HG03175 (cell line): ENCODE measurements around the gene XXYLT1.

Experiments used
- ATAC-seq: cut with Tn5 transposase; IDR thresholded peaks from one replicate; pipeline ENCODE4 v1.9.1; 2021; ENCODE audit warnings: mild to moderate bottlenecking, moderate library complexity; ENCODE audit not compliant: unreplicated experiment

The XXYLT1 gene

DNA sequence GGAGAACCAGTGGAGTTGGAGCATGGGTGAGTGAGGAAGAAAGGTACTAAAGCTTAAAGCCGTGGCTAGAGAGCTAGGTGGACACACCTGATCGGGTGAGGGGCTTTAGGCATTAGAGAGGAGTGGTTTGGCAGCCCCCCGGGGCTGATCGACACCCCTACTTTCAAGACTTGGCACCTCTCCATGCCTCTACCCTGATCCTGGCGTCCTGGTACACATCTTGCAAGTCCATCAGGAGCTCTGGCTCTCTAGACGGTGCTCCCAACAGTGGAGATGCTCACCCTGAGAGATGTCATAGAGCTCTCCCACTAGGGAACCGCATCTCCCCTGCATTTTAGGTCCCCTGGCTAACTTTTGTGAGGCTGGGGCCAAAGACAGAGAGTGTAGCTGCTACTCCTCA, 98.1 kb downstream of the XXYLT1 start:
- no peak for ATAC-seq

GRCh38 chr3:195172039-195172684, 98.8 kb downstream of the XXYLT1 start:
- ATAC-seq: no peak

GRCh38 chr3:195171093-195171873, 99.7 kb downstream of the XXYLT1 start:
- ATAC-seq: no peak

DNA sequence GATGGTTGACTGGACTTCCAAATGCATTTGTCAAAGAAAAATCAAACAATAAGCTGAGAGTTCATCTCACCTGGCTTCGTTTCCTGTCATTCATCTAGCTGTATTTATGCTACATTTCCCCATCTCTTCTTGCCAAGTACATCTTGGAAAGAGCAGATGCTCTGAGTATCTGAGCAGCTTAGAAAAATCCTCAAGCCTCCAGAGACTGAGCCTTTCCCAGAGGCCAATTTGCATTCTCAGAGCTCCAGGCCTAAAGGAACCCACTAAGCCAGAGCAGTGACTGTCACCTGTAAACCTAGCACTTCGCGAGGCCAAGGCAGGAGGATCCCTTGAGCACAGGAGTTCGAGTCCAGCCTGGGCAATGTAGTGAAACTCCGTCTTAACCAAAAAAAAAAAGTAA, 100.5 kb downstream of the XXYLT1 start:
- no peak for ATAC-seq

DNA sequence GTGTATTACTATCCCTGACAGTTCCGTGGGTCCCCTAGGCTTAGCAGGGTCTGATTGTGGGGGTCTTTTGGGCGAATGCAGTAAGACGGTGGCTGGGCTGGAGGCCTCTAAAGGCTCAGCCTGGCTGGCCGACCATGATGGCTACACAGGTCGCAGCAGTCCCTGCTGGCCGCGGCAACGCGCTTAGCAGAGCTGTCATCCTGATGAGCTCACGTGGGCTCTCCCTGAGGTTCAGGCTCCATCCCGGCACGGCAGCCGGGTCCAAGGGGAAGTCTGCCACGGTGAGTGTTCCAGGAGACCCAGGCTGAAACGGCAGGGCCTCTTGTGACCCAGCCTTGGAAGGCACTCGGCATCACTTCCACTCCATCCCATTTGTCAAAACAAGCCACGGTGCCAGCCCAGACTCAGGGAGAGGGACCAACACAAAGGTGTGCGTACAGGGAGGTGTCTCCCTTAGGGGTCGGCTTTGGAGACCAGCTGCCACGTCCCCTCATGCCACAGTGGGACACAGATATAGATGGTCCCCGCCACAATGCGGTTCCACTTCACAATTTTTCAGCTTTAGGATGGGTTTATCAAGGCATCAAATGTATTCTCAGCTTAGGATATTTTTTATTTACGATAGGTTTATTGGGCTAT, 101.8 kb downstream of the XXYLT1 start:
- no peak for ATAC-seq

DNA sequence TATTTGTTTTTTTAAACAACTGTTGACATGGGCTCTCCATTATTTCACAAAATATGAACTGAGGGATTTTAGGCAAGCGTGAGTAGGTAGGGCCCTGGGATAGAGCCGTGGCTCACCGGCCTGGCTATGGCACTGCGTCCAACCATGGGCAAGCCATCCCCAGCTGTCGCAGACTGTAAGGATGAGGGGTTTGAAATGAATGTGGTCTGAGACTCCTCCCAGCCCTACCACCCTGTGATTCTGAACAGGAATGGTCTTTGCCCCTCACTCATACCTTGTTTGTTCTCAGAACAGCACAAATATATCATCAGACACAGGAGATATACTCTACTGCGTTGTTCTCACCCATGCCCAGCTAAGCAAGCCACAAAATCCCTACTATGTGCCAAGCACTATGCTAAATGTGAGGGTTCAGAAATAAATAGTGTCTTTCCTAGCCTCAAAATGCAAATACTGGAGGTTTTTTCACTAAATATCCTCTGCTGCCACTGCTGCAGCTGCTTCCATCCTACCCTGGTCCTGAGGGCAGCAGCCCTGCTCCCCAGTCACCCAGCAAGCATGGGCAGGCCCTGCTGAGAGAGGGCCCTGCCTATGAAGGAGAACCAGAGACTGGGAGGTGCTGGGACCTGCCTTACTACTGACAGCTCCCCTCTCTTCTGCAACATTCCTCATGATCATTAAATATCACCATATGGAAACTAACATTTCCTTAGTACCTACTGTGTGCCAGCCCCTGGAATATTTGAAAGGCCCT, 102.8 kb downstream of the XXYLT1 start:
- no peak for ATAC-seq

GRCh38 chr3:195165790-195166189, 105.2 kb downstream of the XXYLT1 start:
- no peak for ATAC-seq

DNA sequence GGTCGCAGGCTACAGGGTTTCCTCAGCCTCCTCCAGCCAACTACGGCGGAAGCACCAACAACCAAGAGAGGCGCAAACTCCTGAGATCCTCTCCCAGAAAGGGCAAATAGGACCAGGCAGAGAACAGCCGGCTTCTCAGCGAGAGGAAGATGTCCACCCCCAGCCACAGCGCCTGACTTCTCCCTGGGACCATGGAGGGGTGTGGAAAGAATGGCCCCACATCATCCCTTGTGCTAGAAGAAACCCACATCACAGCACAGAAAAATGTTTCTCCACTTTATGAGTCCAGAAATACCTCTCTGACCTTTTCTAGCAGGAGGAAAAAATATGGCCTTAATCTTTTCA, 105.7 kb downstream of the XXYLT1 start:
- no peak for ATAC-seq

GRCh38 chr3:195164573-195165264, 106.2 kb downstream of the XXYLT1 start:
- ATAC-seq: no peak

DNA sequence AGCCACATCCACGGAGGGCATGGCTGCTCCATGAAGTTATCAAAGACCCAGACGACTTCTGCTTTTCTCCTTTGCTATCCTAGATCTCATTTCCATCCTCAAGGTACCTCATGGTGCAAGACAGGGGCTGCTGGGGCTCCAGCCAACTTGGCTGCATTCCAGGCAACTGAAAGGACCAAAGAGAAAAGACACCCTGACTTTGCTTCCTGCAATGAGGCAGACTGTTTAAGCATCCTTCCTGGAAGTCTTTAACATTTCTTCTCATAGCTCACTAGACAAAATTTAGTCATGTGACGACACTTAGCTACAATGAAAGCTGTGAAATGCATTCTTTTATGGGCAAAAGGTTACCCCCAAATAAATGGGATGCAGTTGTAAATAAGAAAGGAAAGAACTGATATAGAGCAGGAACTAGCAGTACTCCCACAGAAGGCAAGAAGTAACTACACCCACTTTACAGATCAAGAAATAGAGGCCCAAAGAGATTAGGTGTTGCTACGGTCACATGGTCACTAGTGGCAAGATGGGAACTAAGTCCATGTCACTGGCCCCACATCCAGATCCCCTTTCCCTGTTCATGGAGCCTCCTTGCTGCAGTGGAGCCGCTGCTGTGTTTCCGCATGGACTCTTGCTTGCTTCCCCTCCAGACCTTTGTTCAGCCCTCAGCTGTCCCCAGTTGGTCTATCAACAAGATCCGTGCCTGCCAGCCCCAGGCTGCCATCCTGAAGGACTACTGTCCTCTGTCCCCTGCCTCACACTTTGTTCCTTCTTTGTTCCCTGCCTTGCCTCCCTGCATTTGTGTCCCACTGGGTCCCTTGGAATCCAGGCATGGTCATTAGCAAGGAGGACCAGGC, 107.0 kb downstream of the XXYLT1 start:
- ATAC-seq: no peak

- ATAC-seq: no peak
Observed at GRCh38 chr3:195162816-195163215, 108.1 kb downstream of the XXYLT1 start.

- ATAC-seq: peak; percentile 45
Observed at GRCh38 chr3:195162033-195162669, 108.8 kb downstream of the XXYLT1 start.

DNA sequence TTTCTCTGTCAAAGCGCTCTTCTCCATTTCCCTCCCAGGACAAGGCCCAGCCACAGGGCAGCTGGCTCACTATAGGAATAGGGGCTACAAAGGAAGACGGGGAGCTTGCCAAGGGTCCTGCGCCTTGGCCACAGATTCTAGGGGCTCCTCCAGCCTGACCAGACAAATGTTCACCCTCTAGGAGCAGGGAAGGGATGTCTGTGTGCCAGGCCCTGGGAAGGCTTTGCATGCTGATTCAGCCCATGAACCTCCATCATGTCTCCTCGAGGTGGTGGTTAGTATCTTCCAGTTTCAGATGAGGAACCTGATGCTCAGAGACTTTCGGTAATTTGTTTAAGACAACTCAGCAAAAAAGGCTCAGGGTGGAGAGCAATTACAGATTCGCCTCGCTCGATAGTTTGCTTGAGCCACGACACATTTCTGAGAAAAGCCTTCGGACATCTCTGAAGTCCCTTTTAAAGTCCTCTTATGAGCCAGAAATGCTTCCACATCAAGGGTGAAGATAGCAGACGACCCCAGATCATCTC, 110.0 kb downstream of the XXYLT1 start:
- no peak for ATAC-seq

GRCh38 chr3:195160257-195160898, 110.6 kb downstream of the XXYLT1 start:
- ATAC-seq: no peak

GRCh38 chr3:195159814-195160165, 111.2 kb downstream of the XXYLT1 start:
- ATAC-seq: no peak

- no peak for ATAC-seq
Observed at GRCh38 chr3:195159117-195159813, 111.7 kb downstream of the XXYLT1 start.

DNA sequence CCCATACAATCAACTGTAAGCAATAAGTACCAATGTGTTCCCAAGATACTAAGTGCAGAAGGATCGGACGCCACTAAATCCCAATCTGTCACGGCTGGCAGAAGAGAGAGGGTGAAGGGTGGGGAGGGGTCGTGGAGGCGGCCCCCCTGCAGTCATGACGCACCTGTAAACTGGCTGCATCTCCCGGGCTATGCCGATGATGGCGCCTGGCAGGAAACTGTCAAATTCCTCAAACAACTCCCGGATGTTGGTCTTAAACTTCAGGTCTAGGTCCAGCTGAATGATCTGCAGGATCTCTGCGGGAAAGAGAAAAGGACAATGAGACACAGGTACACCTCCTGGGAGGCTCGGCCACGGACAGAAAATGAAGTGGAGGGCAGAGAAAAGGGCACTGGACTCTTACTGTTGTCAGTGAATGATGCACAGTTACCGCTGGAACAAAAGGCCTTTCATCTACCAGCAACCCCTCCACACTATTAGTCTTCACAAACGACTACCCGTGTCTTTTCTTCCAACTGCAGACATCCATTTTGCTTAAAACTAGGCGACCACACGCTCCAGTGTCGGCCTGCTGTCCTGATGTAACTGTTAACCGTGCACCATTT, 114.6 kb downstream of the XXYLT1 start:
- no peak for ATAC-seq
